ENCODE data around the gene APCDD1. TPM values are rescaled to one million over a fixed set of nuclear protein-coding genes. Genes with fewer than 3 reads are reported as not detected.

The APCDD1 gene
- total and polyA plus RNA-seq, 2 of the 8 experiments (the other 6 are each of a cell fraction or from before 2014, with no cell fraction given), result 2.6 to 3.6 TPM

DNA sequence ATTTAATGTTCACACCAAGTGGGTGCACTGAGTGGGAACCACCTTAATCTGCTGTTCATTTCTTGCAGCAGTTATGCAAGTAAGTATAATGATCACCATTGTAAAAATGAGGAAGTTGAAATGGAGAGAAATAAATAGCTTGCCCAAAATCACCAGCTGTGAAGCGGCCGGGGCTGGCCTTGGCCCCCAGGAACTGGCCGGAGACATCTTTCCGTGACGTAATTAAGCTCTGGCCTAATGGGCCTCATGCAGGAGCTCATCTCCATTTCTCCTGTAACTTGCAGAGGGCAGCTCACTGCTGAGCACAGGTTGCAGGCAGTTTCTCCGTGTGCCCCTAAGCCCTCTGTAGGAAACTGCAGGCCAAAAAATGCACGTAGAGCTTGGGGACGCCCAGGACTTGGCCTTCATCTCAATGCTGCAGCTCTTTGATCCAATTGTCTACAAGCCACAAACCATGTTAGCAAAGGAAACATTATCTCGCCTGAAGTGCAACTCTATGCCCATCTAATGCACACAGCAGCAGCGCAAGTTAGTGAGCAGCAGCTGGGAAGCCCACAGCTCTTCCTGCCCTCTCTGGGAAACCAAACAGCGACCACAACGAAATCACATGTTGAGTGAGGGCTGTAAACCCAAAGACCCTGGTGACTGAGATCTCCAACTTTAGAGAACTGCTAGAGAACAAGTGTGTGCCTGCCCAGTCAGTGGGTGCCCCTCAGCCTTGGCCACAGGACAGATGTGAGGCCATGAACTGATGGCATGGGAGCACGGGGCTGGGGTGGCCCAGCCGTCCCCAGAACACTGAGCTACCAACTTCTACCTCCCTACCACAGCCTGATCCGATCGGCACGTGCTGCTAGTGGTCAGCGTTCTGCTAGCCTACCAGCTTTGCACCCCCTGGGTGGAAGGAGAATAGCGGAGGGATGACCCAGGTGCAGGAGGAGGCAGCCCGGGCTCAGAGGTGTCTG is 28.8 kb downstream of the APCDD1 start (continued):
- TF ChIP-seq, protein P1, sequence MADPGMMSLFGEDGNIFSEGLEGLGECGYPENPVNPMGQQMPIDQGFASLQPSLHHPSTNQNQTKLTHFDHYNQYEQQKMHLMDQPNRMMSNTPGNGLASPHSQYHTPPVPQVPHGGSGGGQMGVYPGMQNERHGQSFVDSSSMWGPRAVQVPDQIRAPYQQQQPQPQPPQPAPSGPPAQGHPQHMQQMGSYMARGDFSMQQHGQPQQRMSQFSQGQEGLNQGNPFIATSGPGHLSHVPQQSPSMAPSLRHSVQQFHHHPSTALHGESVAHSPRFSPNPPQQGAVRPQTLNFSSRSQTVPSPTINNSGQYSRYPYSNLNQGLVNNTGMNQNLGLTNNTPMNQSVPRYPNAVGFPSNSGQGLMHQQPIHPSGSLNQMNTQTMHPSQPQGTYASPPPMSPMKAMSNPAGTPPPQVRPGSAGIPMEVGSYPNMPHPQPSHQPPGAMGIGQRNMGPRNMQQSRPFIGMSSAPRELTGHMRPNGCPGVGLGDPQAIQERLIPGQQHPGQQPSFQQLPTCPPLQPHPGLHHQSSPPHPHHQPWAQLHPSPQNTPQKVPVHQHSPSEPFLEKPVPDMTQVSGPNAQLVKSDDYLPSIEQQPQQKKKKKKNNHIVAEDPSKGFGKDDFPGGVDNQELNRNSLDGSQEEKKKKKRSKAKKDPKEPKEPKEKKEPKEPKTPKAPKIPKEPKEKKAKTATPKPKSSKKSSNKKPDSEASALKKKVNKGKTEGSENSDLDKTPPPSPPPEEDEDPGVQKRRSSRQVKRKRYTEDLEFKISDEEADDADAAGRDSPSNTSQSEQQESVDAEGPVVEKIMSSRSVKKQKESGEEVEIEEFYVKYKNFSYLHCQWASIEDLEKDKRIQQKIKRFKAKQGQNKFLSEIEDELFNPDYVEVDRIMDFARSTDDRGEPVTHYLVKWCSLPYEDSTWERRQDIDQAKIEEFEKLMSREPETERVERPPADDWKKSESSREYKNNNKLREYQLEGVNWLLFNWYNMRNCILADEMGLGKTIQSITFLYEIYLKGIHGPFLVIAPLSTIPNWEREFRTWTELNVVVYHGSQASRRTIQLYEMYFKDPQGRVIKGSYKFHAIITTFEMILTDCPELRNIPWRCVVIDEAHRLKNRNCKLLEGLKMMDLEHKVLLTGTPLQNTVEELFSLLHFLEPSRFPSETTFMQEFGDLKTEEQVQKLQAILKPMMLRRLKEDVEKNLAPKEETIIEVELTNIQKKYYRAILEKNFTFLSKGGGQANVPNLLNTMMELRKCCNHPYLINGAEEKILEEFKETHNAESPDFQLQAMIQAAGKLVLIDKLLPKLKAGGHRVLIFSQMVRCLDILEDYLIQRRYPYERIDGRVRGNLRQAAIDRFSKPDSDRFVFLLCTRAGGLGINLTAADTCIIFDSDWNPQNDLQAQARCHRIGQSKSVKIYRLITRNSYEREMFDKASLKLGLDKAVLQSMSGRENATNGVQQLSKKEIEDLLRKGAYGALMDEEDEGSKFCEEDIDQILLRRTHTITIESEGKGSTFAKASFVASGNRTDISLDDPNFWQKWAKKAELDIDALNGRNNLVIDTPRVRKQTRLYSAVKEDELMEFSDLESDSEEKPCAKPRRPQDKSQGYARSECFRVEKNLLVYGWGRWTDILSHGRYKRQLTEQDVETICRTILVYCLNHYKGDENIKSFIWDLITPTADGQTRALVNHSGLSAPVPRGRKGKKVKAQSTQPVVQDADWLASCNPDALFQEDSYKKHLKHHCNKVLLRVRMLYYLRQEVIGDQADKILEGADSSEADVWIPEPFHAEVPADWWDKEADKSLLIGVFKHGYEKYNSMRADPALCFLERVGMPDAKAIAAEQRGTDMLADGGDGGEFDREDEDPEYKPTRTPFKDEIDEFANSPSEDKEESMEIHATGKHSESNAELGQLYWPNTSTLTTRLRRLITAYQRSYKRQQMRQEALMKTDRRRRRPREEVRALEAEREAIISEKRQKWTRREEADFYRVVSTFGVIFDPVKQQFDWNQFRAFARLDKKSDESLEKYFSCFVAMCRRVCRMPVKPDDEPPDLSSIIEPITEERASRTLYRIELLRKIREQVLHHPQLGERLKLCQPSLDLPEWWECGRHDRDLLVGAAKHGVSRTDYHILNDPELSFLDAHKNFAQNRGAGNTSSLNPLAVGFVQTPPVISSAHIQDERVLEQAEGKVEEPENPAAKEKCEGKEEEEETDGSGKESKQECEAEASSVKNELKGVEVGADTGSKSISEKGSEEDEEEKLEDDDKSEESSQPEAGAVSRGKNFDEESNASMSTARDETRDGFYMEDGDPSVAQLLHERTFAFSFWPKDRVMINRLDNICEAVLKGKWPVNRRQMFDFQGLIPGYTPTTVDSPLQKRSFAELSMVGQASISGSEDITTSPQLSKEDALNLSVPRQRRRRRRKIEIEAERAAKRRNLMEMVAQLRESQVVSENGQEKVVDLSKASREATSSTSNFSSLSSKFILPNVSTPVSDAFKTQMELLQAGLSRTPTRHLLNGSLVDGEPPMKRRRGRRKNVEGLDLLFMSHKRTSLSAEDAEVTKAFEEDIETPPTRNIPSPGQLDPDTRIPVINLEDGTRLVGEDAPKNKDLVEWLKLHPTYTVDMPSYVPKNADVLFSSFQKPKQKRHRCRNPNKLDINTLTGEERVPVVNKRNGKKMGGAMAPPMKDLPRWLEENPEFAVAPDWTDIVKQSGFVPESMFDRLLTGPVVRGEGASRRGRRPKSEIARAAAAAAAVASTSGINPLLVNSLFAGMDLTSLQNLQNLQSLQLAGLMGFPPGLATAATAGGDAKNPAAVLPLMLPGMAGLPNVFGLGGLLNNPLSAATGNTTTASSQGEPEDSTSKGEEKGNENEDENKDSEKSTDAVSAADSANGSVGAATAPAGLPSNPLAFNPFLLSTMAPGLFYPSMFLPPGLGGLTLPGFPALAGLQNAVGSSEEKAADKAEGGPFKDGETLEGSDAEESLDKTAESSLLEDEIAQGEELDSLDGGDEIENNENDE (IDR thresholded peaks at IDR 0.05; ENCODE audit: insufficient replicate concordance, low read length), result no peak
- TF ChIP-seq SUZ12 (IDR thresholded peaks at IDR 0.05; ENCODE audit: low read length), result no peak
- no peak for TF ChIP-seq KDM4A (IDR thresholded peaks at IDR 0.05; ENCODE audit: low read depth, low read length, severe bottlenecking)
- TF ChIP-seq SAP30 (IDR thresholded peaks at IDR 0.05; ENCODE audit: insufficient read depth, insufficient replicate concordance, low read length), result no peak
- no peak for TF ChIP-seq SRF (IDR thresholded peaks at IDR 0.05; ENCODE audit: low read depth, low read length)

Data from H1 (cell line).